Esophagus muscularis mucosa (tissue), 4 donors: Measurements from ENCODE around the gene BGN. TPM values are rescaled to one million over a fixed set of nuclear protein-coding genes. Genes with fewer than 3 reads are reported as not detected.

Experiments used
- DNase-seq: peaks from one replicate; pipeline ENCODE4 v3.0.0-alpha.2; 2017; ENCODE audit errors: extremely low spot score
- H3K27ac ChIP-seq, 4 donors: fragments of 200-600 bp; sonication (generic); replicated peaks in 1 of 4; 1 replicate in 3 of 4; 2 replicates in 1 of 4; pipeline ENCODE4 v1.5.1; 2016 to 2019; ENCODE audit warnings: mild to moderate bottlenecking in 1 of 4
- H3K27me3 ChIP-seq, 4 donors: fragments of 200-600 bp; sonication (generic); one replicate each; pipeline versions ENCODE4 v1.5.1 to v1.6.0; 2016 to 2019
- H3K36me3 ChIP-seq, 4 donors: fragments of 200-600 bp; sonication (generic); one replicate each; pipeline ENCODE4 v1.5.1; 2016 to 2019
- H3K4me1 ChIP-seq, 4 donors: fragments of 200-600 bp; sonication (generic); one replicate each; pipeline ENCODE4 v1.5.1; 2016 to 2019
- H3K4me3 ChIP-seq, 4 donors: fragments of 200-600 bp; sonication (generic); 1 replicate in 2 of 4; 2 replicates in 2 of 4; pipeline ENCODE4 v1.5.1; 2016 to 2019; ENCODE audit warnings: mild to moderate bottlenecking in 4 of 4, moderate library complexity in 1 of 4
- H3K9me3 ChIP-seq, 4 donors: fragments of 200-600 bp; sonication (generic); 1 replicate in 3 of 4; 2 replicates in 1 of 4; pipeline ENCODE4 v1.5.1; 2016 to 2019
- CTCF ChIP-seq, 3 experiments: fragments of 200-600 bp in 2 of 3; fragments of 450-650 bp in 1 of 3; sonication (generic) in 2 of 3; IDR thresholded peaks; one replicate each; pipeline ENCODE4 v1.5.1; 2017 to 2019; ENCODE audit warnings: antibody characterized with exemption in 3 of 3, mild to moderate bottlenecking in 2 of 3, moderate library complexity in 1 of 3
- EP300 ChIP-seq: sonication (generic); formaldehyde crosslinking; IDR thresholded peaks from one replicate; pipeline ENCODE4 v1.6.1; 2017; ENCODE audit warnings: antibody characterized with exemption
- POLR2A ChIP-seq: fragments of 450-650 bp; IDR thresholded peaks from one replicate; pipeline ENCODE4 v1.6.1; 2017; ENCODE audit warnings: antibody characterized with exemption, moderate library complexity, mild to moderate bottlenecking, low read depth
- POLR2AphosphoS5 ChIP-seq, 2 donors: sonication (generic); formaldehyde crosslinking; IDR thresholded peaks; one replicate each; pipeline ENCODE4 v1.6.1; 2017; ENCODE audit warnings: antibody characterized with exemption in 2 of 2
- WGBS: methylation state at CpG from one replicate; pipeline ENCODE4 v1.1.5; 2018; 5-methylcytosine and 5-hydroxymethylcytosine counted together
- intact Hi-C: fragments of 100-400 bp; cut with DNase I; formaldehyde crosslinking; loops from one replicate; pipeline ENCODE4 v1.15.1; 2023
- total RNA-seq, 4 donors: library from RNA; depleted of rRNA; stranded (reverse); fragments of >200 nt; gene quantifications; one replicate each; pipeline versions ENCODE4 v1.1.0 to v1.2.1, GENCODE V29; 2016

Gene BGN
- total RNA-seq, 4 donors from 2014 or later: 16.6 to 77.8 (median 21.5) TPM

GRCh38 chrX:153511784-153512500, 17.2 kb downstream of the BGN start:
- intact Hi-C loops: no loop called here
- Histone ChIP-seq H3K36me3 (no peaks in the 10 kb centered on the region), H3K27me3 (peaks cover 0 to 5% (median 0%) of the 10 kb centered on the region in 4 donors), H3K4me3 (no peak overlapping the region), H3K4me1 (peaks cover 0 to 9% (median 8%) of the 10 kb centered on the region in 4 donors), H3K9me3 (no peaks in the 10 kb centered on the region), H3K27ac (no peak overlapping the region)
- 74% methylated on average over 13 of the region's 17 CpGs for WGBS
- TF ChIP-seq EP300 (no peak), POLR2A (no peak), CTCF (IDR thresholded peaks at IDR 0.05) (no peak), POLR2AphosphoS5 (IDR thresholded peaks at IDR 0.05) (no peak)
- no peak for DNase-seq

DNA sequence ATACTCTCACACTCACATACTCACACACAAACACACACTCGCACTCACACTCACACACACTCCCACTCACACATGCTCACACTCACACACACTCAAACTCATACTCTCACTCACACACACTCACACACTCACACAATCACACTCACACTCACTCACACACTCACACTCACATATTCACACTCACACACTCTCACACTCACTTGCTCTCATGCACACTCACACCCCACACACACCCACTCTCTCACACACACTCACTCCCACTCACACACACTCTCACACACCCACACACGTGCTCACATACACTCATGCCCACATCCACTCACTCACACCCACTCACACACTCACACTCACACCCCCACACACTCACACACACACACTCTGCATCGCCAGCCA, 17.7 kb downstream of the BGN start:
- Histone ChIP-seq H3K9me3 (no peaks in the 10 kb centered on the region), H3K4me3 (no peak overlapping the region), H3K27ac (no peak overlapping the region), H3K36me3 (no peaks in the 10 kb centered on the region), H3K27me3 (peaks cover 0 to 10% (median 0%) of the 10 kb centered on the region in 4 donors), H3K4me1 (peaks cover 0 to 8% (median 4%) of the 10 kb centered on the region in 4 donors)
- intact Hi-C loops: no loop called here
- no peak for DNase-seq
- TF ChIP-seq POLR2A (no peak), POLR2AphosphoS5 (IDR thresholded peaks at IDR 0.05) (no peak), CTCF (IDR thresholded peaks at IDR 0.05) (no peak)
- WGBS: 77% methylated on average over 3 of the region's 3 CpGs

- WGBS: 79% methylated on average over 5 of the region's 5 CpGs
- H3K4me3 ChIP-seq: no peak overlapping the region
- no peak overlapping the region for H3K27ac ChIP-seq
- no peak for TF ChIP-seq CTCF (IDR thresholded peaks at IDR 0.05)
- TF ChIP-seq EP300: no peak
- TF ChIP-seq POLR2A: no peak
- no peak for TF ChIP-seq POLR2AphosphoS5 (IDR thresholded peaks at IDR 0.05)
- intact Hi-C loops: no loop called here
- no peaks in the 10 kb centered on the region for H3K9me3 ChIP-seq
- H3K36me3 ChIP-seq: no peaks in the 10 kb centered on the region
- H3K4me1 ChIP-seq: peaks cover 0 to 11% (median 6%) of the 10 kb centered on the region in 4 donors
- no peak for DNase-seq
- peaks cover 0 to 18% (median 1%) of the 10 kb centered on the region in 4 donors for H3K27me3 ChIP-seq
Measured at GRCh38 chrX:153513265-153513664, 18.5 kb downstream of the BGN start.

- Histone ChIP-seq H3K4me1 (peaks cover 0 to 16% (median 8%) of the 10 kb centered on the region in 4 donors), H3K4me3 (no peak overlapping the region), H3K36me3 (no peaks in the 10 kb centered on the region), H3K9me3 (no peaks in the 10 kb centered on the region), H3K27ac (no peak overlapping the region), H3K27me3 (peaks cover 0 to 28% (median 6%) of the 10 kb centered on the region in 4 donors)
- DNase-seq: no peak
- WGBS: 88% methylated on average over 9 of the region's 9 CpGs
- intact Hi-C loops: no loop called here
- TF ChIP-seq POLR2AphosphoS5 (IDR thresholded peaks at IDR 0.05) (no peak), EP300 (no peak), CTCF (IDR thresholded peaks at IDR 0.05) (no peak), POLR2A (no peak)
Measured at GRCh38 chrX:153514259-153514658, 19.5 kb downstream of the BGN start.
